ENCODE data around the gene TMEM11. TPM values are rescaled to one million over a fixed set of nuclear protein-coding genes. Genes with fewer than 3 reads are reported as not detected.
"Not testable (repeated sequence)": the region's sequence is repeated elsewhere in the genome, so short reads cannot be mapped to it uniquely, and the experiment has no call there.

TMEM11 gene
- total RNA-seq, 1 experiment from 2014 or later = 25.4 TPM

- in situ Hi-C loops (cut with HindIII; ENCODE audit: low pct_unique_long_range_greater_than_20kb, low sequenced_read_pairs) = no loop called here
- no peak for DNase-seq (ENCODE audit: low read depth)
These were observed 19.3 kb downstream of the TMEM11 start for GRCh38 chr17:21194703-21195102.

- in situ Hi-C loops (cut with HindIII; ENCODE audit: low pct_unique_long_range_greater_than_20kb, low sequenced_read_pairs) = no loop called here
- no peak for DNase-seq (ENCODE audit: low read depth)
These were observed 19.7 kb downstream of the TMEM11 start for GRCh38 chr17:21194226-21194625.

DNA sequence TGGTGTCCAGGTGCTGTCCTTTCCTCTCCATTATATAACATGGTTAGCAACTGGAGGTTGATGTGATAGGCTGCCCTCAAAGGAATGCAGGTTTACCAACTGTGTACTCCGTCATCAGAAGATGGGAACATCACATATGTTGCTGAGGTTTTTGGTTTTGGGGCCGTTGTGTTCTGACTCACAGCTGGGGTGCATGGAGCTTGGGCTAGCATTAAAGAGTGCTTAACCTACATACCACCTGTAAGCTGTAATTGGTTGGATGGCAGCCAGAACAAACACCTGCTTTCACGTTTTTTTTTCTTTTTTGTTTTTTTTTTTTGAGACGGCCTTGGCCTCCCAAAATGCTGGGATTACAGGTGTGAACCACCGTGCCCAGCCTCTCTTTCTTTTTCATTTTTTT, 20.9 kb downstream of the TMEM11 start:
- DNase-seq (ENCODE audit: low read depth) = no peak
- in situ Hi-C loops (cut with HindIII; ENCODE audit: low pct_unique_long_range_greater_than_20kb, low sequenced_read_pairs) = no loop called here

GRCh38 chr17:21192414-21192813, 21.5 kb downstream of the TMEM11 start:
- DNase-seq (ENCODE audit: low read depth); in situ Hi-C loops (cut with HindIII; ENCODE audit: low pct_unique_long_range_greater_than_20kb, low sequenced_read_pairs): not testable (repeated sequence)

GRCh38 chr17:21191698-21192097, 22.3 kb downstream of the TMEM11 start:
- DNase-seq (ENCODE audit: low read depth) = no peak
- in situ Hi-C loops (cut with HindIII; ENCODE audit: low pct_unique_long_range_greater_than_20kb, low sequenced_read_pairs) = no loop called here

DNA sequence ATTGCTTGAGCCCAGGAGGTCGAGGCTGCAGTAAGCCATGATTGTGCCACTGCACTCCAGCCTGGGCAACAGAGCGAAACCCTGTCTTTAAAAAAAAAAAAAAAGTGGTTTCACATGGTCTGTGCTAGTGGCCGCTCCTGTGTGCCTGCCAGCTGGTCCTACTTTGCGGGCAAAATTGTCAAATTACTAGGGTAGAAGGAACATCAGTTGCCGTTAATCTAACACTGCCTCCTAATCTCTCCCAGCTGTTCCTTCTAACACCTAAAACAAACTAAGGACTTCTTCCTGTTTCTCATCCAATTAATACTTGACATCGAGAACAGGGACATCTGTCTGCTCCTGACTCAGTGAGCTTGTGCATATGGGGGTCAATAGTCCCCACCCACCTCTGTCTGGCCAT, 23.9 kb downstream of the TMEM11 start:
- no peak for DNase-seq (ENCODE audit: low read depth)
- in situ Hi-C loops (cut with HindIII; ENCODE audit: low pct_unique_long_range_greater_than_20kb, low sequenced_read_pairs) = no loop called here

DNA sequence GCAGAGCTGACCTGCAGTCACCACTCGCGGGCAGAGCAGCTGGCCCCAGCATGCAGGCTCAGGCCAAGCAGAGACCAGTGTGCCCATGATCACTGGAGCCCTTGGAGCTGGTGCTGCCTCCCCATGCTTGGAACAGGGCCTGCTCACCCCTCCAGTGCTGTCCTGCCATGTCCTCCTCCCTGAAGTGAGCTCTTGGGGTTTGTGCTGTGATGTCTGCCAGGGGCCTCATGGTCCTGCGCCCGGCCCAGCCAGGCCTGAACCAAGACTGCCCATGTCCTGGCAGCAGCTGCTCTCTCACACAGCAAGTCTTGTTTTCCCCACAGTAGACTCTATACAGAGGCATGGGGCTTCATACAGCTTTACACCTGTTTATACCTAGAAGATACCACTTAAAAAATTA, 24.6 kb downstream of the TMEM11 start:
- DNase-seq (ENCODE audit: low read depth) = no peak
- in situ Hi-C loops (cut with HindIII; ENCODE audit: low pct_unique_long_range_greater_than_20kb, low sequenced_read_pairs) = no loop called here

DNA sequence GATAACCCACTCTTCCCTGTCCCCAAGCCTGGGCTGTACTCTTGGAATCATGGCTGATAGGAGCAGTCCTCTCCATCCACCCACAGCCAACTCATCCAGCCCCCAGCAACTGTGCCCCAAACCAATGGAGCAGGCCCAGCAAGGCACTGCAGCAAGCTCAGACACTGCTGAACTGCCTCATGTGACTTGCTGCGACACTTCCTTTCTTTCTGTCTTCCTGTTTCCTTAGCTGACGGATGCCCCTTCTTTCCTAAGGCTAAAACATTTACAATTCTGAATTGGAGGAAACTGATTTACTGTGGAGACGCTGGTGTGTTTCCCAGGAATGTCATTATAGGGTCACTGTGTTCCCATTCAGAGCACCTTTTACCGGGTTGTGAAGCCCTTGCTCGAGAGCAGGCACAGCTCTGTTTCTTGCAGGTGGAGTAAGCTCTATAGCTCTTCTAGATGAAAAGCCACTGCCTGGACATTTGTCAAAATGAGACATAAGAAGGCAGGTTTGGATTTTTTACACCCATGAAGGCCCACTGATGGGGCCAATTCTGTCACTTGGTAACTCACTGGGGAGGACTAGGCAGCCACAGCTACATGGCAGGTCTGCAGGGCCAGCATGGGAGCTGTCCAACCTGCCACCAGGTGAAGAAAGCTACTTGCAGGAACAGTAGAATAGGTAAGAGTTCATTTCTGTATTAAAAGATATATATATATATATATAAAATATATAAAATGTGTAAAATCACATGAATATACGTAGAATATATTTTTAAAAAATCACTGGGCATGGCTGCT, 27.4 kb downstream of the TMEM11 start:
- in situ Hi-C loops (cut with HindIII; ENCODE audit: low pct_unique_long_range_greater_than_20kb, low sequenced_read_pairs) = no loop called here
- DNase-seq (ENCODE audit: low read depth) = no peak

GRCh38 chr17:21185061-21185460, 28.9 kb downstream of the TMEM11 start:
- no peak for DNase-seq (ENCODE audit: low read depth)
- in situ Hi-C loops (cut with HindIII; ENCODE audit: low pct_unique_long_range_greater_than_20kb, low sequenced_read_pairs) = no loop called here

GRCh38 chr17:21184570-21184969, 29.4 kb downstream of the TMEM11 start:
- no peak for DNase-seq (ENCODE audit: low read depth)
- in situ Hi-C loops (cut with HindIII; ENCODE audit: low pct_unique_long_range_greater_than_20kb, low sequenced_read_pairs) = no loop called here

DNA sequence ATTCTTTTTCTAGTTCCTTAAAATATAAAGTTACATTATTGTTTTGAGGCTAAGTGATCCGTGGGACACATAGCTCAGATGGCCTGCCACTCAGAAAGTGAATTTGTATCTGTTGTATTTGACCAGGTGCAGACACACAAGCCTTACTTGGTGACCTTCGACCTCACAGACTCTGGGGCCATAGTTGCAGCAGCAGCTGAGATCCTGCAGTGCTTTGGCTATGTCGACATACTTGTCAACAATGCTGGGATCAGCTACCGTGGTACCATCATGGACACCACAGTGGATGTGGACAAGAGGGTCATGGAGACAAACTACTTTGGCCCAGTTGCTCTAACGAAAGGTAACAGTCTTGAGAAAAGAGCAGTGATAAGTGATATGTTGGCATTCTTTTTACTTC, 30.5 kb downstream of the TMEM11 start:
- in situ Hi-C loops (cut with HindIII; ENCODE audit: low pct_unique_long_range_greater_than_20kb, low sequenced_read_pairs) = no loop called here

GRCh38 chr17:21177854-21178600, 35.9 kb downstream of the TMEM11 start:
- in situ Hi-C loops (cut with HindIII; ENCODE audit: low pct_unique_long_range_greater_than_20kb, low sequenced_read_pairs) = no loop called here

More for the DNA sequence above, 30.5 kb downstream of the TMEM11 start:
- no peak for DNase-seq (ENCODE audit: low read depth)

DNA sequence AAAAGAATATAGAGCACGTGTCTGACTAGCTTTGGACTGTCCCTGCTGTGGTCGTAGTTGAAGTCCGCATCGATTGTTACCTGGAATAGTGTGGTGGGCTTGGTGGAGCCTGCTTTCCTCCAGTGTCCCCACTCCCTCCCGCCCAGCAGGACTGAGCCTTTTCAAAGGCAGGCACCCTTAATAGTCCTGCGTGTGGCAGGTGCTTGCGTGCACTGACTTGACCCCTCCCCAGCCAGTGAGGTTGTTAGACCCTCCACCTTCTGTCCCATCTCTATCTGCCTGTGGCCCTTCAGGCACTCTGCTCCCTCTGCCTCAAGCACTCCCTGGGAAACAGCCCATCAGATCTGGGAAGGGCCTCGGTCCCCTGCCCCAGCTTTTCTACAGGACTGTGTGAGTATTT, 36.6 kb downstream of the TMEM11 start:
- in situ Hi-C loops (cut with HindIII; ENCODE audit: low pct_unique_long_range_greater_than_20kb, low sequenced_read_pairs) = no loop called here
- no peak for DNase-seq (ENCODE audit: low read depth)

More at GRCh38 chr17:21177854-21178600, 35.9 kb downstream of the TMEM11 start:
- DNase-seq (ENCODE audit: low read depth) = no peak

GRCh38 chr17:21176773-21177395, 37.1 kb downstream of the TMEM11 start:
- in situ Hi-C loops (cut with HindIII; ENCODE audit: low pct_unique_long_range_greater_than_20kb, low sequenced_read_pairs) = no loop called here

DNA sequence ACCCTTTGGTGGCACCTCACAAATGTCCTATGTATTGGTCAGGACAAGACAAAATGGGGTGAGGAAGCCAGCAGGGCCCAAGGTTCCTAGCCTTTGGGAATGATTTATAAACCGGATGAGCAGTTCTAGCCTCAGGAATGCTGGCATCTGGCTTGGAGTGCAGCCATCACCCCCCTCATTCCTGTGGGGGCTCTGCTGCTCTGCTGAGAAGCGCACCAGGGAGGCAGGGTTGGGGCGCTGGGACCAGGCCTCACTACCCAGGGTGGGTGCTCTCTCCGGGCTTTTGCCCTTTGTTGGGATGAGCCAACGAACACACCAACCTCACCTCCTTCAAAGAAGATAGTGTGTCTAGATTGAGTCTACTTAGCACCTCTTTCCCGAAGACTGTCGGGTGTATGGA, 39.2 kb downstream of the TMEM11 start:
- in situ Hi-C loops (cut with HindIII; ENCODE audit: low pct_unique_long_range_greater_than_20kb, low sequenced_read_pairs) = no loop called here
- no peak for DNase-seq (ENCODE audit: low read depth)

More at GRCh38 chr17:21176773-21177395, 37.1 kb downstream of the TMEM11 start:
- DNase-seq (ENCODE audit: low read depth) = no peak

DNA sequence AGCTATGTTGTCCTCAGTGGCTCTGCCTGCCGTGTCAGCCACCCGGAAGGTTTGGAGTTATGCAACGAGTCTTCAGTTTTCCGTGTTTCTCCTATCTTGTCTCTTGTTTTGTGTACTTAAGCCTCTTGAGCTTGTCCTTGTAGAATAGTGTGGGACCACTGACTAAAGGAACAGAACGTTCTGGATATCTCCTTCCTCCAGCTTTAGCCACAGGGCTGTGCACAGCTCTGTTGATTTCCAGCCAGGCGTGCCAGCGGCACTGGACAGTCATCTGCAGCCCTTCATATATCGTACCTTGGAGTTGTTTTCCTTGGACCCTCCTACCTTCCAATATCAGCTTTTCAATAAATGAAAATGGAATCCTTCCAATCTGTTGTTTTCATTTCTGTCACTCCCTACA, 39.8 kb downstream of the TMEM11 start:
- DNase-seq (ENCODE audit: low read depth) = no peak
- in situ Hi-C loops (cut with HindIII; ENCODE audit: low pct_unique_long_range_greater_than_20kb, low sequenced_read_pairs) = no loop called here

GRCh38 chr17:21173543-21173942, 40.4 kb downstream of the TMEM11 start:
- no peak for DNase-seq (ENCODE audit: low read depth)
- in situ Hi-C loops (cut with HindIII; ENCODE audit: low pct_unique_long_range_greater_than_20kb, low sequenced_read_pairs) = no loop called here

- in situ Hi-C loops (cut with HindIII; ENCODE audit: low pct_unique_long_range_greater_than_20kb, low sequenced_read_pairs) = no loop called here
- no peak for DNase-seq (ENCODE audit: low read depth)
These were observed 41.1 kb downstream of the TMEM11 start for GRCh38 chr17:21172846-21173245.

DNA sequence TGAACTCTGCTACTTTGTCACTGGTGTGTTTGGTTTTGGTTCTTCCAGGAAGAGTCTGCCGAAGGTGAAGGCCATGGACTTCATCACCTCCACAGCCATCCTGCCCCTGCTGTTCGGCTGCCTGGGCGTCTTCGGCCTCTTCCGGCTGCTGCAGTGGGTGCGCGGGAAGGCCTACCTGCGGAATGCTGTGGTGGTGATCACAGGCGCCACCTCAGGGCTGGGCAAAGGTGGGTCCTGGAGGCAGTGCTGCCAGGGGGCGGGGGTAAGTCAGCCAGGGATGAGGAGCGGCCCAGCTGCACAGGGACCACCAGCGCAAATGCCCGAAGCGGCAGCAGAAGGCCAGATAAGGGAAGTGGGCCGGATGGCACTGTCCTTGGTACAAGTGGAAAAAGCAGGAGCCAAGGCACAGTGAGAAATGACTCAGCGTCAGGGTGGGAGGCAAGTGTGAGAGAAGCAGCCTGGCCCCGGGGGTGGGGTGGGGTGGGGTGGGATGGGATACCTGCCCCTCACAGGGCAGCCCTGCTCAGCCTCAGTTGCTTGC, 41.9 kb downstream of the TMEM11 start:
- DNase-seq (ENCODE audit: low read depth) = no peak
- in situ Hi-C loops (cut with HindIII; ENCODE audit: low pct_unique_long_range_greater_than_20kb, low sequenced_read_pairs) = no loop called here

Data from Caki2 (cell line).